OCI-LY1 (cell line): ENCODE data around the gene FURIN.

Experiments used
- H2AFZ ChIP-seq: fragments of 200-600 bp; sonication (generic), shearing (Covaris generic); 2 replicates; pipeline ENCODE4 v1.6.0; 2014; ENCODE audit warnings: antibody characterized with exemption, mild to moderate bottlenecking, low read length
- H3F3A ChIP-seq: fragments of 200-600 bp; sonication (generic), shearing (Covaris generic); 2 replicates; pipeline ENCODE4 v1.6.0; 2014; ENCODE audit warnings: mild to moderate bottlenecking, antibody characterized with exemption, low read length, moderate library complexity; ENCODE audit not compliant: insufficient read depth
- H3K27ac ChIP-seq: fragments of 200-600 bp; sonication (generic); 2 replicates; pipeline ENCODE4 v1.5.1; 2014; ENCODE audit warnings: low read length, mixed run types, mild to moderate bottlenecking, low read depth; ENCODE audit not compliant: poor library complexity, severe bottlenecking
- H3K27me3 ChIP-seq: fragments of 200-600 bp; sonication (generic); 2 replicates; pipeline ENCODE4 v1.6.0; 2014; ENCODE audit warnings: antibody characterized with exemption, mild to moderate bottlenecking, low read length, moderate library complexity; ENCODE audit not compliant: insufficient read depth
- H3K36me3 ChIP-seq: fragments of 200-600 bp; sonication (generic); 2 replicates; pipeline ENCODE4 v1.6.1; 2014; ENCODE audit warnings: mild to moderate bottlenecking, antibody characterized with exemption, low read length, moderate library complexity, mixed read lengths; ENCODE audit not compliant: insufficient read depth
- H3K4me1 ChIP-seq: fragments of 200-600 bp; sonication (generic); 2 replicates; pipeline ENCODE4 v1.5.1; 2014; ENCODE audit warnings: mild to moderate bottlenecking, low read length, moderate library complexity; ENCODE audit not compliant: insufficient read depth, severe bottlenecking
- H3K4me2 ChIP-seq: fragments of 200-600 bp; sonication (generic), shearing (Covaris generic); 2 replicates; pipeline ENCODE4 v1.6.1; 2014; ENCODE audit warnings: low read length
- H3K4me3 ChIP-seq: fragments of 200-600 bp; sonication (generic); 2 replicates; pipeline ENCODE4 v1.5.1; 2014; ENCODE audit warnings: low read length, low read depth, mild to moderate bottlenecking, mixed read lengths; ENCODE audit not compliant: poor library complexity, severe bottlenecking
- H3K79me2 ChIP-seq: fragments of 200-600 bp; shearing (Covaris generic); 2 replicates; pipeline ENCODE4 v1.6.1; 2016; ENCODE audit warnings: mixed run types, low read length, mixed read lengths; ENCODE audit not compliant: insufficient read depth
- H3K9ac ChIP-seq: fragments of 200-600 bp; sonication (generic), shearing (Covaris generic); 2 replicates; pipeline ENCODE4 v1.6.1; 2014; ENCODE audit warnings: mild to moderate bottlenecking, low read length, mixed read lengths
- H3K9me2 ChIP-seq: fragments of 200-600 bp; sonication (generic), shearing (Covaris generic); 2 replicates; pipeline ENCODE4 v1.6.1; 2014; ENCODE audit warnings: low read depth, mild to moderate bottlenecking, low read length, mixed read lengths
- H3K9me3 ChIP-seq: fragments of 200-600 bp; shearing (Covaris generic); 2 replicates; pipeline ENCODE4 v1.6.1; 2014; ENCODE audit warnings: low read length, mixed read lengths
- H4K20me1 ChIP-seq: fragments of 200-600 bp; sonication (generic), shearing (Covaris generic); 2 replicates; pipeline ENCODE4 v1.6.0; 2016; ENCODE audit warnings: mild to moderate bottlenecking, low read length; ENCODE audit not compliant: insufficient read depth
- CTCF ChIP-seq: fragments of 200-600 bp; sonication (generic), shearing (Covaris generic); IDR thresholded peaks from 2 replicates; pipeline ENCODE4 v1.5.1; 2017; ENCODE audit warnings: mild to moderate bottlenecking, antibody characterized with exemption, low read length, moderate library complexity, mixed read lengths
- EZH2 ChIP-seq: fragments of 200-600 bp; sonication (generic), shearing (Covaris generic); IDR thresholded peaks from 2 replicates; pipeline ENCODE4 v1.8.0; 2017; ENCODE audit warnings: borderline replicate concordance, mixed run types, mild to moderate bottlenecking, antibody characterized with exemption, low read length, moderate library complexity, mixed read lengths

The FURIN gene

GRCh38 chr15:90901175-90902039 lies 33.0 kb downstream of the FURIN start:
- Histone ChIP-seq H3K27me3 (no peaks in the 10 kb centered on the region), H2AFZ (no peak overlapping the region), H3K9me2 (no peaks in the 10 kb centered on the region), H3K36me3 (peaks cover 17% of the 10 kb centered on the region), H3K4me1 (peaks cover 31% of the 10 kb centered on the region), H3K79me2 (no peaks in the 10 kb centered on the region), H4K20me1 (no peaks in the 10 kb centered on the region), H3K9me3 (no peaks in the 10 kb centered on the region), H3K4me2 (peak overlapping the region; percentile 71), H3F3A (no peaks in the 10 kb centered on the region; the same call in 1 of the 2 replicates), H3K9ac (peak overlapping the region; percentile 59), H3K27ac (no peak overlapping the region), H3K4me3 (peak overlapping the region; percentile 64)
- TF ChIP-seq CTCF (no peak), EZH2 (no peak)

DNA sequence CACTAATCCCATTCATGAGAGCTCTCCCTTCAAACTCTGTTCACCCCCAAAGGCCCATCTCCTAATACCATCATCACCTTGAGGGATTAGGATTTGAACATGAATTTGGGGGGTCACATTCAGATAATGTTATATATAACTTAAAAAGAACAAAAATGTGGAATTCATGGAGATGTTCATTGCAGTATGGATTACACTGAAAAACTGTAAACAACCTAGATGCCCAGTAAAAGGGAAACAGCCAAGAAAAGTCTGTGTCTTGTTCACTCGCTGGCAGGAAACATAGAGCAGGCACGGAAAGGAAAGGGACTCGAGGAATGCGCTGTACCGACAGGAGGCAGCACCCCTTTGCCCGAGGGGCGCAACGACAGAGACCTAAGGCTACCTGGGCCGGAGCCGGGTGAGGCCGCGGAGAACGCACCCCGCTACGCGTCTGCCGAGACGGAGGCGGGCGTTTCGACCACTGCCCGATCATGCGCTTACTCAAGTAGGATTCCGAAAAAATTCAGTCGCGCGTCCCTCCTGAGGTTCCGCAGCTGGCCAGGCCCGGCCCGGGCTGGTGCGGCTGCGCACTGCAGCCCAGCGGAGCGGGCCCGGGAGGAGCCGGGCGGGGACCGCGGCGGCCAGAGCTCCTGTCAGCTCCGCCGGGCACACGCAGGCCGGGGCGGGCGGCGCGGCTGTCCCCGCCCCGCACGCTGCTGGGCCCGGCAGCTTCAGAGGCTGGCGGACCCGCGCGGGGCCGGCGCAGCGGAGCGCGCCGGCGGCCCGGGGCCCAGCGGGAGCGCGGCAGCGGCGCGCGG lies 33.9 kb downstream of the FURIN start:
- Histone ChIP-seq H4K20me1 (no peaks in the 10 kb centered on the region), H3F3A (no peaks in the 10 kb centered on the region; the same call in 1 of the 2 replicates), H3K27ac (peak overlapping the region; percentile 0), H3K9ac (peak overlapping the region; percentile 59), H3K36me3 (peaks cover 25% of the 10 kb centered on the region), H3K4me3 (peak overlapping the region; percentile 64), H3K9me2 (no peaks in the 10 kb centered on the region), H3K27me3 (no peaks in the 10 kb centered on the region), H3K4me2 (peak overlapping the region; percentile 71), H2AFZ (no peak overlapping the region), H3K4me1 (peaks cover 24% of the 10 kb centered on the region), H3K9me3 (no peaks in the 10 kb centered on the region), H3K79me2 (no peaks in the 10 kb centered on the region)
- no peak for TF ChIP-seq EZH2
- peak; percentile 70 for TF ChIP-seq CTCF

DNA sequence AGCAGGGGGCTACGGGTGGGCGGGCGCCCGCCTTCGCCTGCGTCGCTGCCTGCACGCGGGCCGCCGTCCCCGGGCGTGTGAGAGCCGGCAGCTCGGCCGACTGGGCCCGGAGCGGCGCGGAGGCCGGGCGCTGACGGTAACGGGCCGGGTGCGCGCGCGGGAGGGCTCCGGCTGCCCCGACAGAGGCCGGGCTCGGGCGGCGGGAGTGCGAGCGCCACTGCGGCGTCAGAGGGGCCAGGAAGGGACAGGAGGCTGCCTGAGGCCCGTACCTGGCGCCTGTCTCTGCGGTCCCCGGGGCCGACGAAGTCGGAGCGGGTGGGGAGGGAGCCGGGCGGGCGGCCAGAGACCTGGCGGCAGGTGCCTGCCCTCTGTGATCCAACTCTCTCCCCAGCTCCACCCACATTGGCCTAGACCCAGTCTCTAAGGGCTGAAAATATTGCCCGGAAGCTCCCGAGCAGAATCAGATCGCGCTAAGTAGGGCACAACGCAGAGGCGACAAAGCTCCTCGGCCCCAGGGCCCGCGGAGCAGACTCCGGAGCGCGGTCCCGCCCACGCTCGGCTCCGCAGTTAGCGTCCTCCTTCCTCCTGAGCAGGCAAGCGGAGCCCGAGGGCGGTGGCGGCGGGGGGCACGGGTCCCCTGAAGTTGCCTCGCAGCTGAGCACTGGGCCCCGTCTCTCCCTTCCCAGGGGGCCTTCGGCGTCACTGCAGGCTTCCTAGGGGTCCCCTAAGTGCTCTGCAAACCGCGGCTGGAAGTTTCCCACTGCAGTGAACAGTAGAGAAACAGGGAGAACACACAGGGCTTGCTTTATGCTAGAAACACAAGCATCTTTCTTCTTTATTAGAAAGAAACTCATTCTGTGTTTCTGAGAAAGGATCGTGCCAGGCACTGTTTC lies 34.7 kb downstream of the FURIN start, which contains the start of gene MAN2A2:
TSS of gene MAN2A2 (plus strand) at position 463 of the 893 bp plus-strand sequence. CDS start 906 bp downstream, outside the sequence.
- peaks cover 18% of the 10 kb centered on the region for H3K4me1 ChIP-seq
- no peaks in the 10 kb centered on the region for H3K79me2 ChIP-seq
- peaks cover 4% of the 10 kb centered on the region for H3F3A ChIP-seq
- H3K9me3 ChIP-seq: no peaks in the 10 kb centered on the region
- peak within 1 kb of the TSS; percentile 72 for H3K4me3 ChIP-seq
- peak within 1 kb of the TSS; percentile 87 for H3K4me2 ChIP-seq
- H3K9me2 ChIP-seq: no peaks in the 10 kb centered on the region
- H3K9ac ChIP-seq: peak within 1 kb of the TSS; percentile 66
- H2AFZ ChIP-seq: no peak within 1 kb of the TSS
- H4K20me1 ChIP-seq: no peaks in the 10 kb centered on the region
- H3K27me3 ChIP-seq: no peaks in the 10 kb centered on the region
- TF ChIP-seq CTCF (no peak), EZH2 (no peak)
- peaks cover 34% of the 10 kb centered on the region for H3K36me3 ChIP-seq
- peak within 1 kb of the TSS; percentile 67 for H3K27ac ChIP-seq
